ENCODE data around the gene PACRG. TPM values are rescaled to one million over a fixed set of nuclear protein-coding genes. Genes with fewer than 3 reads are reported as not detected.

The PACRG gene
- polyA plus RNA-seq, 1 donor (not counting 4 experiments of a cell fraction or from before 2014, with no cell fraction given): 0.31 TPM

- H3K4me1 ChIP-seq (ENCODE audit: control insufficient read depth, extremely low read depth, insufficient read depth, low read length): no peaks in the 10 kb centered on the region
- H2AFZ ChIP-seq (ENCODE audit: control insufficient read depth, low read length): no peak overlapping the region
- dilution Hi-C loops (cut with MboI; ENCODE audit: extremely low pct_ligation_motif_present, low sequenced_read_pairs): no loop called here
- no peak overlapping the region for H3K4me3 ChIP-seq (ENCODE audit: control insufficient read depth in 2 of 3, extremely low read depth in 1 of 3, insufficient read depth in 2 of 3, low read depth in 1 of 3, low read length in 3 of 3)
- no peaks in the 10 kb centered on the region for H3K27me3 ChIP-seq (ENCODE audit: control insufficient read depth, extremely low read depth, insufficient read depth, low read length)
- H3K9me1 ChIP-seq (ENCODE audit: control insufficient read depth, extremely low read depth, insufficient read depth, low read length): no peaks in the 10 kb centered on the region
- no peak overlapping the region for H3K4me2 ChIP-seq (ENCODE audit: control insufficient read depth, extremely low read depth, insufficient read depth, low read depth, low read length)
- H3K36me3 ChIP-seq (ENCODE audit: control insufficient read depth in 2 of 2, extremely low read depth in 1 of 2, insufficient read depth in 2 of 2, low read length in 2 of 2): no peaks in the 10 kb centered on the region
- no peaks in the 10 kb centered on the region for H3K9me3 ChIP-seq (ENCODE audit: control insufficient read depth, low read depth, low read length)
- FAIRE-seq (no peak), DNase-seq (ENCODE audit: low read depth, low spot score) (no peak)
- TF ChIP-seq EZH2 (IDR thresholded peaks at IDR 0.05; ENCODE audit: low read length) (no peak), CTCF (optimal IDR thresholded peaks at IDR 0.05 in 1 of 3, IDR thresholded peaks at IDR 0.05 in 1 of 3, conservative IDR thresholded peaks at IDR 0.05 in 1 of 3; ENCODE audit: extremely low read depth in 1 of 3, insufficient read depth in 2 of 3, low read length in 3 of 3) (no peak)
- no peaks in the 10 kb centered on the region for H4K20me1 ChIP-seq (ENCODE audit: control insufficient read depth, extremely low read depth, insufficient read depth, low read length)
- no peak overlapping the region for H3K9ac ChIP-seq (ENCODE audit: control insufficient read depth, extremely low read depth, insufficient read depth, low read length)
- no peaks in the 10 kb centered on the region for H3K79me2 ChIP-seq (ENCODE audit: control insufficient read depth, insufficient read depth, low read length)
- no peak overlapping the region for H3K27ac ChIP-seq (ENCODE audit: control insufficient read depth, insufficient read depth, low read length)
Measured at GRCh38 chr6:163252061-163252591, 524.4 kb downstream of the PACRG start.

GRCh38 chr6:163253556-163254213, 525.9 kb downstream of the PACRG start:
- DNase-seq (ENCODE audit: low read depth, low spot score) (no peak), FAIRE-seq (no peak)
- dilution Hi-C loops (cut with MboI; ENCODE audit: extremely low pct_ligation_motif_present, low sequenced_read_pairs): no loop called here
- Histone ChIP-seq H3K9ac (ENCODE audit: control insufficient read depth, extremely low read depth, insufficient read depth, low read length) (no peak overlapping the region), H3K4me2 (ENCODE audit: control insufficient read depth, extremely low read depth, insufficient read depth, low read depth, low read length) (no peak overlapping the region), H3K27ac (ENCODE audit: control insufficient read depth, insufficient read depth, low read length) (no peak overlapping the region), H3K79me2 (ENCODE audit: control insufficient read depth, insufficient read depth, low read length) (no peaks in the 10 kb centered on the region), H3K4me3 (ENCODE audit: control insufficient read depth in 2 of 3, extremely low read depth in 1 of 3, insufficient read depth in 2 of 3, low read depth in 1 of 3, low read length in 3 of 3) (no peak overlapping the region), H3K9me3 (ENCODE audit: control insufficient read depth, low read depth, low read length) (no peaks in the 10 kb centered on the region), H3K27me3 (ENCODE audit: control insufficient read depth, extremely low read depth, insufficient read depth, low read length) (no peaks in the 10 kb centered on the region), H3K36me3 (ENCODE audit: control insufficient read depth in 2 of 2, extremely low read depth in 1 of 2, insufficient read depth in 2 of 2, low read length in 2 of 2) (no peaks in the 10 kb centered on the region), H3K4me1 (ENCODE audit: control insufficient read depth, extremely low read depth, insufficient read depth, low read length) (no peaks in the 10 kb centered on the region), H3K9me1 (ENCODE audit: control insufficient read depth, extremely low read depth, insufficient read depth, low read length) (no peaks in the 10 kb centered on the region), H2AFZ (ENCODE audit: control insufficient read depth, low read length) (no peak overlapping the region), H4K20me1 (ENCODE audit: control insufficient read depth, extremely low read depth, insufficient read depth, low read length) (no peaks in the 10 kb centered on the region)
- TF ChIP-seq CTCF (optimal IDR thresholded peaks at IDR 0.05 in 1 of 3, IDR thresholded peaks at IDR 0.05 in 1 of 3, conservative IDR thresholded peaks at IDR 0.05 in 1 of 3; ENCODE audit: extremely low read depth in 1 of 3, insufficient read depth in 2 of 3, low read length in 3 of 3) (no peak), EZH2 (IDR thresholded peaks at IDR 0.05; ENCODE audit: low read length) (no peak)
